CD4-positive, alpha-beta T cell treated with Interleukin-4 for 4 hours (primary cell): ENCODE results near the gene PAPLN.

Experiments used
- DNase-seq: peaks from one replicate; pipeline ENCODE4 v3.0.0-alpha.2; 2020

Gene PAPLN

DNA sequence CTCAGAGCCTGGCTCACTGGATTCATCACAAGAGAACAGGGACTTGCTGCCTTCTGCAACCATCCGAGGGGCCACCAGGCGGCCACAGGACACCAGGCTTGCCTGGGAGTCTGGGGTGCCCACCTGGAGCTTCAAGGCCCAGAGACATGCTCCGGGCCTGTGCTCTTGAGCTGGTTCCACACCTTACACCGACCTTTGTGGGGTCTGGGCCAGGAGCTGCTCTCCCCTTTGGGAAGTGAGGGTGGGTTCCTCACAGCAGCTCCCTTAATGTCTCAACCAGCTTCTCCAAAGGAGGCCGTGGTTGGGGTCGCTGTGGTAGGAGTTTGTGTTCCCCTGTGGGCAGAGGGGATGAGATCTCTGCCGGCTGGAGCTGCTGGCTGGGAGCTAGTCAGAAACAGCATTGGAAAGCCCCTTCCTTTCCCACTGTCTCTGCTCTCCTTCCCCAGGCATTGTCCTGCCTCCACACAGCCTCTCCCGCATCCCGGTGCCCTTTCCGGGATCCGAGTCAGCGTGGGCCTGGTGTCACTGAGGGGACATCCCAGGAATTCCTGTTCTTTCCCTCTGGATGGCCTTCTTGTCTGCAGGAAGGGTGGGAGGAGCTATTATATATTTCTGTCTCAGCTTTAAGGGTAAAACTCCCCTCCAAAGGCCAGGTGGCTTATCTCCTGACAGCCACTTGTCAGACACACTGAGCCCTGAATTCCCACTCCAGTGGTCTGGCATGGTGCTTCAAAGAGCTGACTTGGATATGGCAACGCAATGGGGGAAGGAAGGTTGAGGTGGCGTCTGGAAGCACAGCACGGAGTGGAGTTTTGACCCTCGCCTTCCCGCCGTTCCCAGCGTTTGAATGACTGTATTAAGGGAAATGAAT, 5.1 kb upstream of the PAPLN start:
- no peak for DNase-seq

DNA sequence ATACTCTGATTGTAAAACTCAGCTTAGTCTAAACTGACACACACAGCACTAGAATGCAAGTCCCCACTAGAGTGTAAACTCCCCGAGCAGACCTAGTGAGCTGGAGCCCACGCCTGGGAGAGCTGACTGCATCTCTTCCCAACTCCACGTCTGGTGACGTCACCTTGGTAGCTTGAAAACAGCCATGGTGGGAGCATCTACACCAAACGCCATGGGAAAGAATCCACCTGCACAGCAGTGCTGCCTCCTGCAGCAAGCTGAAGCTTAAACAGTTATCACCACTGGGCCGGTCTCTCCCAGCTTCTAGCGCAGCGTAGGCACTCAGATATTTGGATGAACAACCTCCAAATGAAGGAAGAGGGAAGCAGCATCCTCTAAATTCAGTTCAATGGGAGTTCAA, 4.3 kb upstream of the PAPLN start:
- no peak for DNase-seq

DNA sequence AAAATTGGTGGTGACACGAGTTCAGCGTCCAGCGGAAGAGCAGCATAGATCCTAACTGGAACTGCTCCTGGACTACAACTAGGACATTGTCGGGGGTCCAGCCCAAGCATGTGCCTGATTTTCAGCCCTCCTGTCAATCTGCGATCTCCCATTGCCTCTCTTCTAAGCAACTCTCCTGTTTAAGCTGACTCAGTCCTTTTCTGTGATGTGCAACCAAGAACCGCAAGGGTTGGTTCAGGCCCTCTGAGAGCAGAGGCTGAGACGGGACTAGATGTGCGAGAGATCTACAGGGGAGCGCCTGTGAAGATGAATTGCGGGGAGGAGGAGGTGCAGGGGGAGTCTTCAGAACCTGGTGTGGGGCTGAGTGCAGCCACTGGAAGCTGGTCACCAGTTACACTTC, 3.7 kb upstream of the PAPLN start:
- no peak for DNase-seq

- DNase-seq = no peak
These were observed 3.3 kb upstream of the PAPLN start for GRCh38 chr14:73234029-73234428.

- no peak for DNase-seq
These were observed 2.5 kb upstream of the PAPLN start for GRCh38 chr14:73234586-73235394.

GRCh38 chr14:73235531-73236155, 1.7 kb upstream of the PAPLN start:
- DNase-seq = no peak

- DNase-seq = no peak
These were observed 1.1 kb upstream of the PAPLN start for GRCh38 chr14:73236157-73236556.

- no peak for DNase-seq
These were observed 521 bp upstream of the PAPLN start for GRCh38 chr14:73236752-73237218.

DNA sequence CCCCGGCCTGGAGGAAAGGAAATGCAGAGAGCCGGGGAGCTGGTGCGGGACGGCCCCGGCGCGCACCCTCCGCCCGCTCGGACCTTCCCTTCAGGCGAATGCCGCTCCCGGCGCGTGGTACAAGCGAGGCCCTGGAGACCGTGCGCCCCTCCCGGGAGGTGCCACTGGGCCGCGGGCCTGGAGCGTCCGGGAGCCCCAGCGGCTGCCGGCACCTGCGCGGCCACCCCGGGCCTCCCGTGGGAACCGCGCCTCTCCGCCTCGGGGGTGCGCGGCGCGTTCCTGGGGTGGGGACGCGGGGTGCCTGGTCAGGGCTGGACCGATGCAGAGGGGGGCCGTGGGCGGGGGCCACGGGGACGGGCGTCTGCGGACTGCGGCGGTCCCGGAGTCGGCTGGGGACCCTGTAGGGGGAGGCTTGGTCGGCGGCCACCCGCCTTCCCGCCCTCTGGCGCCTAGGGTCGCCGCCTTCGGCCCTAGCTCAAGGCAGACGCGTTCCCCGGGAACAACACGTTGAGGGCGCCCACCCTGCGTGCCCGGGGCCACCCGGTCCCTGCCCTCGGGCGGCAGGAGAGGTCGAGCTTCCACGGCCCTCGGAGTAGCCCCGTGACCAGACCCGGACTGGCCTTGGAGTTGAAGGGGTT, 599 bp downstream of the PAPLN start:
- DNase-seq = no peak

DNA sequence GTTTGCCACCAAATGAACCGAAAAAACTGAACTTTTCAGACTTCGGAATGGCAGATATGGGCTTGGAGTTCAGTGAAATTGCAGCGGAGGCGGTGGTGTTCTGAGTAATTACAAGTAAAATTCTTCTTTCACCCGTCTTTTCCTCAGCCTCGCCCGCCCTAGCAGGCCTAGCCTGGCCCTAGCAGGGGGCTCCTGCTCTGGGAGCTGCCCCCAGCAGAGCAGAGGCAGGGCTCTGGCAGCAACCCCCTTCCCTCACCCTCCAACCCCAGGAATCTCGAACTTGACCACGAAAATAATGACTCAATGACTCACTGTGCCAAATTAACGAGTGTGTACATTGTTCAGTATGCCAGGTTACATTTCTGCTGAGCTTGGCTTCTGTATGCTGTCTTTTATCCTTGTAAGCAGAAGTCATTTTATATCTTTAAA, 1.1 kb downstream of the PAPLN start:
- DNase-seq = no peak

GRCh38 chr14:73238941-73239340, 1.6 kb downstream of the PAPLN start:
- no peak for DNase-seq

- DNase-seq = no peak
These were observed 2.3 kb downstream of the PAPLN start for GRCh38 chr14:73239393-73240241.

GRCh38 chr14:73240816-73241480, 3.6 kb downstream of the PAPLN start:
- DNase-seq = no peak

- no peak for DNase-seq
These were observed 4.3 kb downstream of the PAPLN start for GRCh38 chr14:73241481-73242165.

DNA sequence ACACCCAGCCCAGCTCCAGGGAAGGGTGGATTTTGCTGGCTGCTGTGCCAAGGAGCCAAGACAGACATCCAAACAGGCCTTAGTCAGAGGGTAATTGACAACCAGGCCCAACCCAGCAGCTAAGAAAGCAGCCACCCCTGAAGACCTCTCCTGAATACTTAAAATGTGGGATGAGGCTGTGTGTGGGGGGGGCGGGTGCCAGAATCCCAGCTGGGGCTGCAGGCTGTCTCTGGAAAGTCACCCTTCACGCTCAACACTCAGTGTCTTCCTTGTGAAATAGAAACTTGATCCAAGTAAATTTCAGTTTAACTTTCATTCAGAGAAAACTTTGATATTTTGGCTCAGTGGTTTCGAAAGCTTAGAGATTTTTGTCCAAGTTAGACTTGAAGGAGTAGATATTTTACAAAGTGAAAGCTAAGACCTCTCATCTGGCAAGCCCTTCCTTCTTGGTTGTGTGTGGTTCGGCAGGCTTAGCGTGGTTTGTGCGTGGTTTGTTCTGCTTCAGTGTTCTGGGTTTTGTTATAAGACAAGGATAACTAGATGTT, 5.1 kb downstream of the PAPLN start:
- no peak for DNase-seq

GRCh38 chr14:73243341-73243740, 6.0 kb downstream of the PAPLN start:
- DNase-seq = no peak

GRCh38 chr14:73243748-73244147, 6.4 kb downstream of the PAPLN start:
- no peak for DNase-seq

DNA sequence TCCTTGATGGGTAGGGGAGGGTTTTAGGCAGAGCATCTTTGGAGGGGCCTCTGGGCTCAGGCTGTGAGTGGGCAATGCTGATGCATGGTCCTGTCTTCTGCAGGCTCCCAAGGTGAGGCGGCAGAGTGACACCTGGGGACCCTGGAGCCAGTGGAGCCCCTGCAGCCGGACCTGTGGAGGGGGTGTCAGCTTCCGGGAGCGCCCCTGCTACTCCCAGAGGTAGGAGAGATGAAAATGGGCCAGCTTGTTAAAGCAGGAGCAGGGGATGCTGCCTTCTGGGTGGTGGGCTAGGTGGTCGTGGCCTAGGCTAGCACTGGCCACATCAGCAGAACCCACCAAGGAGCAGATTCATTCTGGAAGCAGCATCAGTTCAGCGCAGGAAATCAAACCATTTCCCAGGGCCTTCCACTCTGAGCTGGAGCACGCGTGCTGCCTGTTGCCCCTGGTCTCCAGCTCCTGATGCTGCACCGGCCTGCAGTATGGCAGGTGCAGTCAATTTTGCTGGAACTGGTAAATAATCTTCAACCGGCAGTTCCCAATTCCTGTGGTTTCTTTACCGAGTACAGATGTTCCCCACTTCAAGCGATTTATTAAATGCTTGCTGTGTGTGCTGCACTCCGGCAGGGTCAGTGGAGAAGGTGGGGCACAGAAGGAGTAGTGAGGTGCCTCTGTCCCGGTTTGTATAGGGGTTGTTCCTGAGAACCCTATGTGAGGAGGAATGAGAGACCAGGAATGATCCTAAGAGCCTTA, 7.4 kb downstream of the PAPLN start:
- DNase-seq = no peak

- peak; percentile 14 for DNase-seq
These were observed 8.4 kb downstream of the PAPLN start for GRCh38 chr14:73245480-73246325.
